GM12878 (cell line): ENCODE measurements around the gene POM121L12.

Source experiments
- CHD4 ChIP-seq: fragments of 200-600 bp; sonication (generic); IDR thresholded peaks from 2 replicates; pipeline ENCODE4 v1.6.1; 2016; ENCODE audit warnings: mild to moderate bottlenecking
- ETV6 ChIP-seq, 2 experiments: fragments of 450-650 bp in 1 of 2; IDR thresholded peaks in 1 of 2; conservative IDR thresholded peaks in 1 of 2; 2 replicates each; pipeline ENCODE4 v1.6.1; 2014; ENCODE audit warnings: antibody characterized with exemption in 1 of 2, borderline replicate concordance in 1 of 2, low read depth in 1 of 2, mild to moderate bottlenecking in 1 of 2, moderate library complexity in 1 of 2
- MAX ChIP-seq: IDR thresholded peaks from 2 replicates; pipeline ENCODE4 v1.6.1; 2012; ENCODE audit warnings: low read depth, low read length, improper control_type of control experiment
- NFXL1 ChIP-seq: fragments of 450-650 bp; IDR thresholded peaks from 2 replicates; pipeline ENCODE4 v1.6.1; 2017; ENCODE audit warnings: antibody characterized with exemption, mild to moderate bottlenecking, borderline replicate concordance
- STAT1 ChIP-seq: fragments of 450-650 bp; conservative IDR thresholded peaks from 2 replicates; pipeline ENCODE4 v1.6.1; 2014; ENCODE audit warnings: antibody characterized with exemption, mild to moderate bottlenecking
- ZBTB4 ChIP-seq: fragments of 450-650 bp; formaldehyde crosslinking; IDR thresholded peaks from 2 replicates; pipeline ENCODE4 v1.4.0; 2022; ENCODE audit warnings: mild to moderate bottlenecking, moderate library complexity

- no peak for TF ChIP-seq NFXL1
- TF ChIP-seq STAT1: no peak
- no peak for TF ChIP-seq ETV6 (conservative IDR thresholded peaks at IDR 0.05 in 1 of 2, IDR thresholded peaks at IDR 0.05 in 1 of 2; ENCODE audit: borderline replicate concordance in 1 of 2, low read depth in 1 of 2)
- TF ChIP-seq MAX: no peak
- no peak for TF ChIP-seq CHD4
- TF ChIP-seq ZBTB4 (CRISPR knock-in tag): no peak
These were observed 21.5 kb upstream of the POM121L12 start for GRCh38 chr7:53013925-53014324.
